GM12872 (cell line): ENCODE data around the gene NDUFA6.

Experiments used
- TF ChIP-seq, protein P1 (sequence below): IDR thresholded peaks from 3 replicates; pipeline ENCODE4 v1.5.1; 2011; ENCODE audit warnings: low read depth, mild to moderate bottlenecking, low read length, moderate library complexity; ENCODE audit not compliant: insufficient read depth

NDUFA6 gene

DNA sequence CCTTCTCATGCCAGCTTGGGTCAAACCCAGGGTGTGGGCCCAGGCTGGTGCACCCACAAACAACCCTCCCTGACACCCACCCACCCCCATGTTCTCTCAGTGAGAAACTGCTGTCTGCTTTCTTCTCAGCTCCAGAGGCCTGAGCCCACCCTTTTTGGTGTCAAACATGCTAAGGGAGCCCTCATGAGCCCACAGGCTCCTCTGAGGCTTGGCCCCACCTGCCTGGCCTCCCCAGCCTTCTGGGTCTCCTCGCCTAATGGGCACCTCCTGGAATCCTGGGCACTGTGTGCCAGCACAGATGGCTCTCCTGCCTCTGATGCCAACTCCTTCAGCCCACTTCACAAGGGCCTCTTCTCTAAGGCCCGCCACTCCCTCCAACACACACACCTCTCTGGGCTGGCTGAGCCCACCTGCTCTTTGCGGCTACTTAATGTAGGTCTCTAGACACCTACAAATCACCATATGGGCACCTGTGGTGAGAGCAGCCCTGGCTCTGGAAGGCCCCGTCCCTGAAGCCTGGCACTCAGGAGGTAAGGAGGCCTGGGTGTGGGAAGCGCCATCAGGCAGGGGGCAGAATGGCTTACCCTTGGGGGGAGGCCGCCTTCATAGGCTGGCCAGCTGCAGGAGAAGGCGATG is 24.3 kb downstream of the NDUFA6 start:
- TF ChIP-seq, protein P1, sequence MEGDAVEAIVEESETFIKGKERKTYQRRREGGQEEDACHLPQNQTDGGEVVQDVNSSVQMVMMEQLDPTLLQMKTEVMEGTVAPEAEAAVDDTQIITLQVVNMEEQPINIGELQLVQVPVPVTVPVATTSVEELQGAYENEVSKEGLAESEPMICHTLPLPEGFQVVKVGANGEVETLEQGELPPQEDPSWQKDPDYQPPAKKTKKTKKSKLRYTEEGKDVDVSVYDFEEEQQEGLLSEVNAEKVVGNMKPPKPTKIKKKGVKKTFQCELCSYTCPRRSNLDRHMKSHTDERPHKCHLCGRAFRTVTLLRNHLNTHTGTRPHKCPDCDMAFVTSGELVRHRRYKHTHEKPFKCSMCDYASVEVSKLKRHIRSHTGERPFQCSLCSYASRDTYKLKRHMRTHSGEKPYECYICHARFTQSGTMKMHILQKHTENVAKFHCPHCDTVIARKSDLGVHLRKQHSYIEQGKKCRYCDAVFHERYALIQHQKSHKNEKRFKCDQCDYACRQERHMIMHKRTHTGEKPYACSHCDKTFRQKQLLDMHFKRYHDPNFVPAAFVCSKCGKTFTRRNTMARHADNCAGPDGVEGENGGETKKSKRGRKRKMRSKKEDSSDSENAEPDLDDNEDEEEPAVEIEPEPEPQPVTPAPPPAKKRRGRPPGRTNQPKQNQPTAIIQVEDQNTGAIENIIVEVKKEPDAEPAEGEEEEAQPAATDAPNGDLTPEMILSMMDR = no peak

DNA sequence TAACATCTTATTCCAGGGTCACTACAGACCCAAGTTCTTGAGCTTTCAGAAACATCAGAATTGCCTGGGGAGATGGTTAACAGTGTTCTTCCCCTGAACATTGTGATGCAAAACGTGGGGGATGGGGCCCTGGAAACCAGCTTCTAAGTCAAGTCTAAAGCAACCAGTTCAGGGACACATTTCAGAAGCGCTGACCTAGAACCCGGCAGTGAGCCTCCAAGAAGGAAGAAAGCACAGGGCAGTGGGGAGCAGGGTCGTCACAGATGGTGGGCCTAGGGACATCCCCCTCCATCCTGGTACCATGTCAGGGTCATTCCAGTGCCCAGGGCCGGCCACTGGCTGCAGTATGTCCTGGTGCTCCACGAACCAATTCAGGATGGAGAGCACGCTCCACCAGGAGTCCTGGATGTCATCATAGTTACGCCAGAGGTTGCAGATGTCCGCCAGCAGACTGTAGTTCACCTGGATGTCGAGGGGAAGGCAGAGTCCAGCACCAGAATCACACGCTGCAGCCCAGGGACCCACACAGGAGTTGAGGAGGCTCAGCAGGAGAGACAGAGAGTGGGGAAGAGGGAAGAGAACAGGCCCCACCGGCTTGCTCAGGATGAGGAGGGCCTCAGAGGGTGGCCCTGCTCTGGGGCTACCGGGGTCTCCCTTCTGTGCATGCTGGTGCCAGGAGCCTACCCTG is 25.0 kb downstream of the NDUFA6 start:
- TF ChIP-seq, protein P1 = no peak

DNA sequence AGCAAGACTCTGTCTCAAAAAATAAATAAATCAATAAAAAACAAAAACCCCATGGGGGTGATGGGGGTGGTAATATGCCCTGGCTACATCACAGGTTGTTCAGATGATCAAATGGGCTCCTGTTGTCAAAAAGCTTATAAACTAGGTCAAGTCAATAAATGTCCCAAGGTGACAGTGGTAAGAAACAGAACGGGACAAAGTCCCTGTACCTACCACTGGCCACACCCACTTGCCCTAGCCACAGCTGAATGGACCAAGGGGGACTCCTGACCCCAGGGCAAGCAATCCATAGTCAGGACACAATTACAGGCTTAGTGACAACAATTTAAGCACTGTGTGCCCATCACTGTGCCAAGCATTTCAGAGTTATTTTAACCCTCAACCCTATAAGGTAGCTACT is 25.9 kb downstream of the NDUFA6 start:
- TF ChIP-seq, protein P1 = no peak

DNA sequence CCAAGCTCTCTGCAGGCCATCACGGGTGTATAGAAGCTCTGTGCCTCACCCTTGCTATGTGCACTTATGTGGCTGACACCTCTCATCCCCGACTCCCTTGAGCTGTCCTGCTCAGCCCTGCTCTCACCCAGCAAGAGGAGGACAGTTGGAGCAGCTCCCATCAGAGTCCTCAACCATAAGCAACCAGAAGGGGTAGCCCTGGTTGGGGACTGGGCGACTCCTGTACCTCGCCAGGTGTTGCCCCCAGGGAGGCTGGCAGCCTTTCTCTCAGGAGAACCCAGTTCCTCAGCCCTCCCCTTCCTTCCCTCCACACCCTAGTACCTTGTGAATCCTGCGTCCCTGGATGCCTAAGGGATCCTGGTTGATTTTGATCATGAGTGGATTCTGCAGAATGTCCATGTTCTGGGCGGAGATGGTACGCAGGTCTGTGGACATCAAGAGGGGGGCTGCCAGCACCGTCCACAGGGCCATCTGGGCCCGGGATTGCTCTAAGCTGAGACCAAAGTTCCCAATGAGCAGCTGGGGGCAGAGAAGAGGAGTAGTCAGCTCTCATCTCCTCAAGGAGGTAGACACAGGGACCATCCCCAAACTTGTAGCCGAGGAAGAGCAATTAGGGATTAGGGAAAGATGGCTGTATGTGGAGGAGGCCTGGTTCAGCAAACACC is 27.9 kb downstream of the NDUFA6 start:
- TF ChIP-seq, protein P1 = no peak

DNA sequence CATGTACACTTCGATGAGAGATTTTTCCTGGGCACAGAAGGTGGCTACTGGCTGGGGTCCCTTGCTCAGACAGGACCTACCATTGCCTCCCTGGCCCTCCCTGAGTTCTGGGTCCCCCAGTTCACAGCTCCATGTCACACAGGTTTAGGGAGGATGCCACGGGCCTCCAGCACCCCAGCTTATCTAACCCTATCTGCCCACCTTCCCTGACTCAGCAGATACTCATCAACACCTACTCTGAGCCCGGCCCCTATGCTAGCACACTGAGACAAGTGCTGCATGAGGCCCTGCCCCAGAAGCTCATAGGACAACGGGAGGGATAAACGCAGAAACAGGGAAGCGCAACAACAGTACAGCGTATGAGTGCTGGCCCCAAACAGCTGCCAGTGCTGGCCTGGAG is 29.5 kb downstream of the NDUFA6 start:
- TF ChIP-seq, protein P1 = no peak

DNA sequence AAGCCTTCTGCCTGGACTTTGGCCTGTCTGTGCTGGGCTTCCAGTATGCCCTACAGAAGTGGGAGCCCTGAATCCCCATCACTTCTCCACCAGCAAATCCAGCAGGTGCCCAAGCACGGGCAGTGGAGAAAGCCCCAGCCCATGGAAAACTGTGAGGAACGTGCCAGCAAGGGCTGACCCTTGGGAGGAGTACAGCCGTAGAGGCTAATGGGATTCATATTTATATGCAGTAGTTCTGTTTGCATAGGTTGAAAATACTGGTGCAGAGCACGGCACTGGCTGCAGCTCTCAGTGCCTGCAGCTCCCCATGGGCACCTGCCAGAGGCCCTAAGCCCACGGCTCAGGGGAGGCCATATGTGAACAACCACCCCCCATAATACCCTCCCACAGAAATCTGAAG is 30.1 kb downstream of the NDUFA6 start:
- TF ChIP-seq, protein P1 = no peak

DNA sequence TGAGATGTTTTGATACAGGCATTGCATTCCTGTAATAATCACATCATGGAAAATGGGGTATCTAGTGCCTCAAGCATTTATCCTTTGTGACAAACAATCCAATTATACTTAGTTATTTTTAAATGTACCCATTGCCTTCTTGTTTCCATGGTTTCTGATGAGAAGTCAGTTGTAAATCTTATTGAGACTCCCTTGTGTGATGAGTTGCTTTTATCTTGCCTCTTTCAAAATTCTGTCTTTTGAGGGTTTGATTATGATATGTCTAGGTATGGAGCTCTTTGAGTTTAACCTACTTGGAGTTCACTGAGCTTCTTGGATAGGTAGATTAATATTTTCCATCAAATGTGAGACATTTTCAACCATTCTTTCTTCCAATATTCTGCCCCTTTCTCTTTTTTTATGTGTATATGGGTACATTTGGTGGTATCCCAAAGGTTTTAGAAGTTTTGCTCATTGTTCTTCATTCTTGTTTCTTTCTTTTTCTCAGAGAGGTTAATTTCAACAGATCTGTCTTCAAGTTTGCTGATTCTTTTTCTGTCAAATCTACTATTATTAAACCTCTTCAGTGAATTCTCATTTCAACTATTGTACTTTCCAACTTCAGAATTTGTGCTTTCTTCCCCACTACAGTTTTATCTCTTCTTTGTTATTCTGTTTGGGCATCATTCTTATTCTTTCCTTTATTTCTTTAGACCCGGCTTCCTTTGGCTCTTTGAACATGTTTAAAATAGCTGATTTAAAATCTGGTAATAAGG is 33.6 kb downstream of the NDUFA6 start:
- TF ChIP-seq, protein P1 = no peak
